ENCODE measurements around the gene CACNA2D2. TPM values are rescaled to one million over a fixed set of nuclear protein-coding genes. Genes with fewer than 3 reads are reported as not detected.

CACNA2D2 gene
- total RNA-seq, 1 experiment from 2014 or later = 27.7 TPM

GRCh38 chr3:50334339-50335075, 168.9 kb downstream of the CACNA2D2 start:
- H4K91ac ChIP-seq (ENCODE audit: insufficient read length, low read depth, low read length) = no peak overlapping the region
- H4K8ac ChIP-seq (replicated peaks; ENCODE audit: insufficient read length, low read depth, low read length) = no peak overlapping the region
- no peak overlapping the region for H3K56ac ChIP-seq (ENCODE audit: insufficient read length, low read depth, low read length)
- H2BK120ac ChIP-seq (ENCODE audit: low read depth, low read length, poor library complexity, severe bottlenecking) = no peak overlapping the region
- H3K9ac ChIP-seq (ENCODE audit: extremely low read depth, insufficient read length, low read length) = no peak overlapping the region
- WGBS (ENCODE audit: extremely low coverage, insufficient read length, low lambda C conversion rate) = no CpG with 5 or more reads among the region's 5 CpGs
- H3K79me1 ChIP-seq (ENCODE audit: insufficient read depth, low read depth, low read length, poor library complexity, severe bottlenecking) = no peaks in the 10 kb centered on the region
- H2BK20ac ChIP-seq (ENCODE audit: low read depth, low read length, poor library complexity, severe bottlenecking) = no peak overlapping the region
- peak overlapping the region in 2 of 3 experiments; percentile 75 to 77; a peak in 2 of 7 replicates for H3K27ac Mint-ChIP-seq
- no peak overlapping the region for H3K4me2 ChIP-seq (ENCODE audit: insufficient read depth, insufficient read length, low read length)
- no peak overlapping the region for H3K27ac ChIP-seq (ENCODE audit: insufficient read length, low read depth, low read length)
- no peaks in the 10 kb centered on the region; the same call in 1 of the 2 replicates for H3K4me1 ChIP-seq (ENCODE audit: insufficient read depth, low read length)
- DNase-seq = no peak
- H3K14ac ChIP-seq (ENCODE audit: insufficient read depth, low read length) = no peak overlapping the region
- no peak overlapping the region for H3K4ac ChIP-seq (ENCODE audit: low read depth, low read length)
- peaks cover 17% of the 10 kb centered on the region for H3K27me3 Mint-ChIP-seq (ENCODE audit: low read depth)
- no peak overlapping the region for H2BK12ac ChIP-seq (ENCODE audit: insufficient read length, low read depth, low read length)
- peaks cover 23 to 32% of the 10 kb centered on the region in 2 experiments for H3K4me1 Mint-ChIP-seq
- H3K27me3 ChIP-seq (ENCODE audit: insufficient read depth, low read length) = peaks cover 1% of the 10 kb centered on the region; the same call in 1 of the 2 replicates
- no peaks in the 10 kb centered on the region; a peak in 1 of 5 replicates for H3K9me3 Mint-ChIP-seq
- no peak overlapping the region for H4K5ac ChIP-seq (ENCODE audit: insufficient read length, low read depth, low read length)
- H3K18ac ChIP-seq (ENCODE audit: insufficient read length, low read depth, low read length) = no peak overlapping the region
- no peaks in the 10 kb centered on the region for H4K20me1 ChIP-seq (ENCODE audit: control insufficient read depth, insufficient read depth, insufficient read length)
- H3K23me2 ChIP-seq (ENCODE audit: insufficient read length, low read depth, low read length, poor library complexity, severe bottlenecking) = peaks cover 17% of the 10 kb centered on the region
- no peaks in the 10 kb centered on the region for H3K9me3 ChIP-seq (ENCODE audit: control insufficient read depth, low read depth, low read length)
- peak overlapping the region in 1 of 2 experiments; percentile 38; a peak in 1 of 5 replicates for H3K4me3 Mint-ChIP-seq
- H2AFZ ChIP-seq (ENCODE audit: low read length) = no peak overlapping the region
- TF ChIP-seq, protein P1, sequence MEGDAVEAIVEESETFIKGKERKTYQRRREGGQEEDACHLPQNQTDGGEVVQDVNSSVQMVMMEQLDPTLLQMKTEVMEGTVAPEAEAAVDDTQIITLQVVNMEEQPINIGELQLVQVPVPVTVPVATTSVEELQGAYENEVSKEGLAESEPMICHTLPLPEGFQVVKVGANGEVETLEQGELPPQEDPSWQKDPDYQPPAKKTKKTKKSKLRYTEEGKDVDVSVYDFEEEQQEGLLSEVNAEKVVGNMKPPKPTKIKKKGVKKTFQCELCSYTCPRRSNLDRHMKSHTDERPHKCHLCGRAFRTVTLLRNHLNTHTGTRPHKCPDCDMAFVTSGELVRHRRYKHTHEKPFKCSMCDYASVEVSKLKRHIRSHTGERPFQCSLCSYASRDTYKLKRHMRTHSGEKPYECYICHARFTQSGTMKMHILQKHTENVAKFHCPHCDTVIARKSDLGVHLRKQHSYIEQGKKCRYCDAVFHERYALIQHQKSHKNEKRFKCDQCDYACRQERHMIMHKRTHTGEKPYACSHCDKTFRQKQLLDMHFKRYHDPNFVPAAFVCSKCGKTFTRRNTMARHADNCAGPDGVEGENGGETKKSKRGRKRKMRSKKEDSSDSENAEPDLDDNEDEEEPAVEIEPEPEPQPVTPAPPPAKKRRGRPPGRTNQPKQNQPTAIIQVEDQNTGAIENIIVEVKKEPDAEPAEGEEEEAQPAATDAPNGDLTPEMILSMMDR (conservative IDR thresholded peaks at IDR 0.05) = no peak
- no peak overlapping the region for H2BK5ac ChIP-seq (ENCODE audit: insufficient read length, low read length)
- H3T11ph ChIP-seq (ENCODE audit: low read length) = no peak overlapping the region
- peaks cover 5% of the 10 kb centered on the region; the same call in 1 of the 2 replicates for H3K79me2 ChIP-seq (ENCODE audit: insufficient read depth, low read length)
- no peak overlapping the region for H3K23ac ChIP-seq (ENCODE audit: insufficient read length, low read depth, low read length)
- H2AK5ac ChIP-seq (ENCODE audit: insufficient read length, low read length) = no peak overlapping the region
- peaks cover 11 to 45% (median 43%) of the 10 kb centered on the region in 3 experiments for H3K36me3 Mint-ChIP-seq (ENCODE audit: insufficient read depth in 1 of 3, low read depth in 3 of 3)
- H2BK15ac ChIP-seq (ENCODE audit: low read depth, low read length) = no peak overlapping the region
